Stimulated activated CD4-positive, alpha-beta T cell treated with anti-CD3 and anti-CD28 coated beads, Interleukin-1b, Interleukin-23, amount 100 ng/mL, for 1 hour (primary cell): ENCODE results near the gene OPRM1.
"Not testable (repeated sequence)": the region's sequence is repeated elsewhere in the genome, so short reads cannot be mapped to it uniquely, and the experiment has no call there.

Experiments used
- DNase-seq, 2 donors: peaks; one replicate each; pipeline ENCODE4 v3.0.0-alpha.2; 2020; ENCODE audit warnings: low read depth in 2 of 2

The OPRM1 gene

GRCh38 chr6:154039231-154039842 is at the start of gene OPRM1:
TSS of gene OPRM1 (plus strand) at chr6:154039240. CDS start at chr6:154039545, 305 bp downstream.
- peak in 1 of 2 donors; percentile 7 for DNase-seq

- no peak for DNase-seq
These were observed 49.1 kb upstream of the OPRM1 start for GRCh38 chr6:153989989-153990388.

GRCh38 chr6:153994004-153994403 is 45.0 kb upstream of the OPRM1 start:
- DNase-seq = no peak

DNA sequence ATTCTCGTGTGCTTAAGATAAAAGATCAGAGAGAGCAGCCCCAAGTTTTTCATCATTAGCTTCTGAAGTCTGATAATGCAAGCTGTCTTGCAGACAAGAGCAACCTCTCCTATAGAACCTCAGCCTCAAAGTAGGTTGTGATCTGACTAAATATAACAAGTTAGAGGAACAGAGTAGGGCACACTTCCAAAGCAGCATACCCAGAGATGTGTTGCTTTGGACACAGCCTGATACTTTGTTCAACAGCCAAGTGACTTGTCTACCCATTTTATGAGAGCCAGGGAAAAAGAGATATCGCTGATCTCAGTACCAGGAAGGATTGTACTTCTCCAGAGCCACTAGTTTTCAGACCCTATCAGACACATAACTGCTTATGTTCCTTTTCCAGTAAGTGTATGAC is 44.2 kb upstream of the OPRM1 start:
- no peak for DNase-seq

GRCh38 chr6:153997221-153997620 is 41.8 kb upstream of the OPRM1 start:
- DNase-seq = no peak

- no peak for DNase-seq
These were observed 37.4 kb upstream of the OPRM1 start for GRCh38 chr6:154001494-154002285.

DNA sequence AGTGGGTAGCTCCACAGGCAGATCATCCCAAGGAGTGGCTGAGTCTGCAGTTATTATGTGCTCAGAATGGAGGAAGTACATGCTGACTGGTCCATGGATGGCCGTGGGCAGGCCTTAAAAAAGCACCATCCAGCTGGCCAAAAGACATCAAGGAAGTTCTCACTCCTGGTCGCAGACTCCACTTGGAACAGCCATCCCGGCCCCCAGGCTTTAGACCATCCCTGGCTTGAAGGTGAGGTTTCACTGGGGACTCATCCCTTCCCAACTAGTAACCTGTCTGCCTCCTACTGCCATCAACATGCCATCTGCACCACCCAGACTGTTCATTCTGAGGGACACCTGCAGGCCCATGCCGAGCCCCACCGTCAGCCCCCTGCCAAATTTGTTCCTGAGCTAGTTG is 36.1 kb upstream of the OPRM1 start:
- no peak for DNase-seq

DNA sequence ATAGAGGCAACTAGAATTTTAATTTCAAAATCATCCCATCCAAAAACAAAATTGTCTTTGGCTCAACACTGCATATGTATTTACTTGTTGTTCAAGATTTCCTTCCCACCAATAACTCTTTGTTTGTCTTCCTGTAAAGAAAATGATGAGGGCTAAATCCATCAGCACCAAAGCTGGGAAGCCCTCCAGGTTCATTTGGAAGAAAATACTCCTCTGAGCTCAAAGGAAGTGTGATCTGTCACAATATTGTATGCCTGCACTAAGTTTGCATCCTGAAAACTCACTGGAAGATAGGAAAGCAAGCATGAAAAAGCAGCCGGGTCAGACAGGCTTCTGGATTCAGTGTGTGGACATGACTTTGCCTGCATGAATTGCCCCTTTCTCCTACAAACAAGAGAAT is 28.7 kb upstream of the OPRM1 start:
- DNase-seq = no peak

GRCh38 chr6:154012852-154013251 is 26.2 kb upstream of the OPRM1 start:
- DNase-seq = no peak

DNA sequence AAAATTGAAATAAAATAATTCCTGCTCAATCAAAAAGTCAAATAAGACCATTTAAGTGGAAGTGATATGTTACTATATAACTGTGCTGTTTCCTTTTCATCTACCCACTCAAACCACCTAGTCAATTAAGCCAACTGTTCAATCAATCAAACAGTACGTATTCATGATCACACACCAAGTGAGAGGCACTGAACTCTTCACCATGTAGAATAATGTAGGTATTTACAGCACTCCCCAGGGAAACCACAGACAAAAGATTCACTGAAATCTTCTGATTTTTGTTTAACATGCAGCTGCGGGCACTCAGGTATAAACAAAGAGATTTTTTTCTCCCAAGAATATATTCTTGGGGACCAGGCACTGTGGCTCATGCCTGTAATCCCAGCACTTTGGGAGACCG is 21.3 kb upstream of the OPRM1 start:
- no peak for DNase-seq

DNA sequence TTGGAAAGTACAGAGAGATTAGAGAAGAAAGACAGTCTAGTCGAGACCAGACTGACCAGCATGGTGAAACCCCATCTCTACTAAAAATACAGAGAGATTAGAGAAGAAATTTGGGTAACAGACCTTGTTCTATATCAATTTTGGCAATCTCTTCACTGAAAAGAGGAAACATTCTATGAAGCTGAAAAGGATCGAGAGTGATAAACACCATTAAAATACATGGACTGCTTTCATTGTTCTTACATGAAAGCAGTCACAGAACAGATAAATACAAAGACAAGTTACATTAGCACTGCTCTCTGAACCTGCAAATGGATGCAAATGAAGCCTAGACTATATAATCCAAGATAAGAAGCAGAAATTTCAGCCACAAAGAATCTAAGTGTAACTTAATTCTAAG is 8.4 kb upstream of the OPRM1 start:
- no peak for DNase-seq

GRCh38 chr6:154041001-154041400 is 2.0 kb downstream of the OPRM1 start:
- DNase-seq = no peak

GRCh38 chr6:154053141-154053540 is 14.1 kb downstream of the OPRM1 start:
- DNase-seq = no peak

GRCh38 chr6:154056536-154056935 is 17.5 kb downstream of the OPRM1 start:
- no peak for DNase-seq

DNA sequence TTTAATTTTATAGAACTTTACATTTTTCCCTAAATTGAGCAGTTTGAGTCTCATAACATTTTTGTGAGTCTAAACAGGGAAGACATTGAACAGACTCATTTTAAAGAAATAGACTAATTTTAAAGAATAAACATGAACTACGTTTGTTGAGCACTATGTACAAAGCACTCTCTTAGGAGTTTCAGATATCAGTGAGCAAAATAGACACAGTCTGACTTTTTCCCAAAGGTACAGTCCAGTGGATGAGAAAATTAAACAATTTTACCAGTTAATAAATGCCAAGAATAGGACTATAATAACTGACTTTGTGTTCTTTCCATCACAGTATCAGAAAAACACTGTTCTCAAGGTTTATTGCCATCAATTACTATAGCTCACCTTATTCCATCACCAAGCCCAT is 18.1 kb downstream of the OPRM1 start:
- DNase-seq = no peak

DNA sequence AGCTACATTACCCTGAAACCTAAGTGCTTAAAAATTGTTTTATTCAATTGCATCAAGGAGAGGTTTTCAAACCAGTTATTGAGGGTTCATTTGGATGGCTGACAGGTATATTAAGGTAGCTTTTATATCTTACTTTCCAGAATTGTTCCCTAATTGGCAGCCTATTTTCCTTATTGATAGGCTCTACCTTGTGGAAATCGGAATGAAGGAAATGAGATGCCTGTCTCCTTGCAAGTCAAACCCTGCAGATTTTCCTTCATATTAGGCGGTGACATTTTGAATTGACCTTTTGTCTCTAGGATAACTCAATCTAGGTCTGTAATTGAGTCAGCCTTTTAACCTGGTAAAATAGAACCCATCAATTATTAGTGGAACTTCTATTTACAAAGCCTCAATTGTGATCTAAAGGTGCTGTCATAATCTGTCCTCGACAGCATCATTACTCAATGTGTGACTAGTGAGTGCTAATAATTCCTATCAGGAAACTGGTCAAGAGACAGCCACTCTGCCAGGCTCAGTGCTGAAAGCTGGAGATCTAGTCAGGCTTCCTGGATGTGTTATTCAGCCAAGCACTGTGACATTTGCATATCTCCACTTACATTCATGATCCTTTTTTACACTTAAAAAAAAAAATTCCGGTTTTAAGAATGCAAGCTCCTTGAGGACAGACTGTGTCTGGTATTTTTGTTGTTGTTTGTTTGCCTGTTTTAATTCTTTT is 20.1 kb downstream of the OPRM1 start:
- no peak for DNase-seq

DNA sequence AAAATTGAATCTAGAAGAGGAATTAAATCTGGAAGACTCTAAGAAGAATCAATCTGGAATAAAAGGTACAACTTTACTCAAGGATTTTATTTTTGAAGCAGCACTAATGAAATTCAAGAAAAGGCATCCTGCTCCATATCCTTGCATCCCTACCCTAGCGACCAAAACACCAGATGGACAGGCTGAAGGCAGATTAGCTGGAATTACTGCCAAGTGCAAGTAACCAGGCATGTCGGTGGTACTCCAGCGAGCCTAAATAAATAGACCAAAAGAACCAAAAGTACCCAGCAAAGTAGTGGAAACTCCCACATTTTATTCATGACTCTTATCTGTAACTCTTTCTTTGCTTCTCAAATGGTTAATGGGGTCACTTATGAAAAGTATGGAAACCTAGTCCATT is 21.0 kb downstream of the OPRM1 start:
- no peak for DNase-seq

DNA sequence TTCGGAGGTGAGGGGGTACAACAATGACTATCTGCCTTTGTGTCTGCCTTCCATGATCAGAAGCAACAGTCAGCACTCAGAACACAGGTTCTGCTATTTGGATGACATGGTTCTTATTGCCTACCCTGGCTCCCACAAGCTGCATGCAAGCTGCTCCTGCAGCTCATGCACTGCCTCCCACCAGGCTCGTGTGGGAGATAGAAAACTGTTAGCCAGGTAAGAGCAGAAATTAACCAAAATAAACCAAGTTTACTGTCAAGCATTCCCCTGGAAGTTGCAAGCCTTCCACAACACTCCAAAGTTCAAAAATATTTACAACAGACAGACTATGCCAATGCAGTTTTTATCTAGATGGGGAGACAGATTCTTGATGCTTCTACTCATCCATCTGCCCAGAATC is 31.0 kb downstream of the OPRM1 start:
- no peak for DNase-seq

DNA sequence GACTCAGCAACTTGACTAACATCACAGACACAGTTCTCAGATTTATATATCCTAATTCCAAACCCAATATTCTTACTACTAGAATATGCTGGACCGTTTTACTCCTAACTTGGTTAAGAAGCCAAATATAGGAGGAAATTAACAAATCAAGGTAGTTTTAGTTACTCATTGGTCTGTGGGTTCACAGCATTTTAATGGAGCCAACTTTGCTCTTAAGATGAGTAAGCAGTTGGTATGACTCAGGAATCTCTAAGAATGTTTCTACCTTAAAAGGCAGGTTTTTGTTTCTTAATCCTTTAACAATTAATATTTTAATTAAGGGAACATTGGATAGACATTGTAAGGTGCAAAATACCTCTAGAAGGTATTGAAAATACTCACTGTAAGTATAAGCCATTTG is 31.6 kb downstream of the OPRM1 start:
- no peak for DNase-seq

GRCh38 chr6:154071236-154071635 is 32.2 kb downstream of the OPRM1 start:
- DNase-seq = no peak

DNA sequence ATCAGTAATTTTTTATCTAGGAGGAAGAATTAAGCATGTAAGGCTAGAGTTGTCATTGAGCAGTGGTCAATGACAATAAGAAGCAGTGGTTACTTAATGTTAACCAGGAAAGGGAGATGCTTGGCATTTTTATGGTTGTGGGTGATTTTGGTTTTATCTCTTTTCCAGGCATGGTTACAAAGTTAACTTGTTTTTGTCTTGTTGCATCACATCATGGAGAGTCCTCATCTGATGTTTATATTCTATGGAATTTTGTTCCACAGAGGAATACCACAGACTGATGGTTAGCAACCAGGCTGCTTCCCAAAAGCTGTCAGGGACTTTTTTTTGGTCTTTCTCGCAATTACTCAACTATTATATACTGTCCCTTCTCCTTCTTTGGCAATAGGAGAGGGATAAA is 32.7 kb downstream of the OPRM1 start:
- DNase-seq = no peak

DNA sequence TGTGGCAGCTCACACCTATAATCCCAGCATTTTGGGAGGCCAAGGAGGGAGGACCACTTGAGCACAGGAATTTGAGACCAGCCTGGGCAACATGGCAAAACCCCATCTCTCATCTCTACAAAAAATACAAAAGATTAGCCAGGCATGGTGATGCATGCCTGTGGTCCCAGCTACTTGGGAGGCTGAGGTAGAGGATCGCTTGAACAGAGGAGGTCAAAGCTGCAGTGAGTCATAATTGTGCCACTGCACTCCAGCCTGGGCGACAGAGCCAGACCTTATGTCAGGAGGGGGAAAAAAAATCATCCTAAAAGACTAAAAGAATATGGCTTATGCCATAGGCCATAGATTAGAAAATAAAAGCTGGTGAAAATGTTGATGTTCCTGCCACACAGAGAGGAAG is 39.6 kb downstream of the OPRM1 start:
- not testable (repeated sequence) for DNase-seq
